CD4-positive, alpha-beta T cell treated with Interleukin-4 for 4 hours (primary cell): ENCODE data around the gene NECTIN4.
"Not testable (repeated sequence)": the region's sequence is repeated elsewhere in the genome, so short reads cannot be mapped to it uniquely, and the experiment has no call there.

Experiments used
- DNase-seq: peaks from one replicate; pipeline ENCODE4 v3.0.0-alpha.2; 2020

The NECTIN4 gene

GRCh38 chr1:161089251-161089924 is at the start of gene NECTIN4:
NECTIN4 (minus strand) TSS chr1:161089558; CDS start chr1:161089296, 262 bp downstream.
- DNase-seq = no peak

GRCh38 chr1:161138431-161138830 is 49.1 kb upstream of the NECTIN4 start:
- DNase-seq = no peak

- no peak for DNase-seq
Measured at GRCh38 chr1:161137881-161138280, 48.5 kb upstream of the NECTIN4 start.

DNA sequence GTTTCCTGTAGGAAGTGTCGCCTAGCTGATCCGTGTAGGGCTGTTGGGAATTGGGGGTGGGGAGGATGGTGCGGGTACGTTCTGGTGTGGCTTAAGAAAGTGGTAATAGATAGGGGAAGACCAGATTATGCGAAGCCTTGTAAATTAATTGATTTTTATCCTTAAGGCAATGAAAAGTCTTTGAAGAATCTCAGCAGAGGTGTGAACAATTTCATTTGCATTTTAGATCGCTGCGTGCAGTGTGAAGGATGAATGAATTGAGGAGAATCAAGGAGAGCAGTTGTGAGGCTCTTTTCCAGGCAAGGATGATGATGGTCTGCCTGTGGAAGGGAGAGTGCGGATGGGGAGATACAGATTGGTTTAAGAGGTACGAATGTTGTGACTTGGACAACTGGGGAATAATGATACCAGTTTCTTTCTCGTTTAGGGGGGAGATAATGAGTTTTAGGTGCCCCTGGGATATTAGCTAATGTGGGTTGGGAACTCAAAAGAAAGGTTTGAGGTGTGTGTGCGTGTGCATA is 43.9 kb upstream of the NECTIN4 start:
- no peak for DNase-seq

- peak; percentile 96 for DNase-seq
Measured at GRCh38 chr1:161132410-161133219, 43.3 kb upstream of the NECTIN4 start, which contains the start of gene DEDD. DEDD (minus strand) TSS chr1:161132667; CDS start chr1:161124462, 8,205 bp downstream.

DNA sequence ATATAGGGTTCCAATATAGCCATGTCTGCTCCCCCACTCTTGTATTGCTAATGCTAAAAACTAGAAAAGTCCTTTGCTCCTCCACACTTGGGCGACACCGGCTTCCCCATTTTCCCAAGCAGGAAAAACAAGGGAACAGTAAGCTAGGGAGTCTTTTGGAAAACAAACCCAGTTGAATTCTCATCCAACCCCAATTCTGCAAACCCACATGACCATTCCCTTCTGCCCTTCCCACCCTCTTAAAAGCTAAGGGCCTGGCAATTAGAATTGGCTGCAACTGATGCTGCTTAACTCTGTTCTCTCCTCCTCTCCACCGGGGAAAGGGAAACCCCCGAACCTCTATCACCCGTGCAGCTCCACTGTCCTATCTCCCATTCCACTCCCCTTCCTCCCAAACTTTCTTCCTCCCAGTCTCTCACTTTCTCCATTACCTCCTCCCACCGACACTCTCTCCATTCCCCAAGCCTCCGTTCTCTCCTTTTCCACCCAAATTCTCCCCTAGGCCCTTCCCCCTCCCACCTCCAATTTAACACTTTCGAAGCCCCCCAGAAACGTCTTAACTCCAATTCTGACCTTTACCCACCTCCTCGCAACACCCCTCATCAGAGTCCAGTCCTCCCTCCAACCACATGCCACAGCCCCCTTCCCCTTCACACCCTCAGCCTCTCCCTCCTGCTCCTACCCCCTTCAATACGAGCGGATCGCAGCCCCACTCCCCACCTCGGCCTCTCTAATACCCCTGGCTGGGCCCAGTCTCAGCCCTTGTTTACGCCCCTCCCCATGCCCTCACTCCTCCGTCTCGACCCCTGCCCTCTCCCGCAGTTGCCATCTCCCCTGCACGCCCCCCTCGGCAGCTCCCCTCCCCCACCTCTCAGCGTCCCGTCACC is 42.4 kb upstream of the NECTIN4 start:
- DNase-seq = no peak

- no peak for DNase-seq
Measured at GRCh38 chr1:161130266-161130665, 40.9 kb upstream of the NECTIN4 start.

DNA sequence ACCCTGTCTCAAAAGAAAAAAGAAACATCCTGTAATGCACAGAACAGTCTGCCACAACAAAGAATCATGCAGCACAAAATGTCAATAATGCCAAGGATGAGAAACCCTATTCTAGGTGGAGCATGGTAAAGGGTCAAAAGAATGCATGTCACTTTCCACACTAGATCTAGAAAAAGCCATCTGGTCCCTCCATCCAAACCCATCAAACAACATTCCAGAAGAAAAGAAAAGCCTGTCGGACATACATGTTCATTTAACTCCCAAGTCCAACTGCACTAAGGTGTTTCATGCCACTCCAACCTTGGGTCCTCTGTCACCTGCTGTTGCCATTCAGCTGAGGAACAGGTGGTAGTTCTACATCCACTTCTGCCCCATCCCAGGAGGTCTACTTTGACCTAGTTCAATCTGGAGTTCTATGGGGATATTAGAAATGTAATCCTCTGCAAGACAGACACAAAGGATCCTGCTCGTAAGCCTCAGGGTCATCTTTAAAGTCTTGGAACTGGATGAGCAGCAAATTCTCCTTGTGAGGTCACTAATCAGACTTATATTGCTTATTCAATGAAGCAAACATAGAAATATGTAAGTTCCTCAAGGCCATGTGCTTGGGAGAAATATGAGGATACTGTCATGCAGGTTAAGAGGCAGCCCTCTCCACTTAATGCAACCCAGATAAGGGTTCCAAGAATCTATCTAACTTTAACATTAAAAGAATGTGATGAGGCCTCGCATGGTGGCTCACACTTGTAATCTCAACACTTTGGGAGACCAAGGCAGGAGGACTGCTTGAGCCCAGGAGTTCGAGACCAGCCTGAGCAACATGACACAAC is 39.4 kb upstream of the NECTIN4 start:
- DNase-seq = no peak

GRCh38 chr1:161127649-161128048 is 38.3 kb upstream of the NECTIN4 start:
- DNase-seq = no peak

- DNase-seq = no peak
Measured at GRCh38 chr1:161122967-161123366, 33.6 kb upstream of the NECTIN4 start.

GRCh38 chr1:161121834-161122233 is 32.5 kb upstream of the NECTIN4 start:
- DNase-seq = no peak

GRCh38 chr1:161121042-161121650 is 31.8 kb upstream of the NECTIN4 start:
- DNase-seq = no peak

DNA sequence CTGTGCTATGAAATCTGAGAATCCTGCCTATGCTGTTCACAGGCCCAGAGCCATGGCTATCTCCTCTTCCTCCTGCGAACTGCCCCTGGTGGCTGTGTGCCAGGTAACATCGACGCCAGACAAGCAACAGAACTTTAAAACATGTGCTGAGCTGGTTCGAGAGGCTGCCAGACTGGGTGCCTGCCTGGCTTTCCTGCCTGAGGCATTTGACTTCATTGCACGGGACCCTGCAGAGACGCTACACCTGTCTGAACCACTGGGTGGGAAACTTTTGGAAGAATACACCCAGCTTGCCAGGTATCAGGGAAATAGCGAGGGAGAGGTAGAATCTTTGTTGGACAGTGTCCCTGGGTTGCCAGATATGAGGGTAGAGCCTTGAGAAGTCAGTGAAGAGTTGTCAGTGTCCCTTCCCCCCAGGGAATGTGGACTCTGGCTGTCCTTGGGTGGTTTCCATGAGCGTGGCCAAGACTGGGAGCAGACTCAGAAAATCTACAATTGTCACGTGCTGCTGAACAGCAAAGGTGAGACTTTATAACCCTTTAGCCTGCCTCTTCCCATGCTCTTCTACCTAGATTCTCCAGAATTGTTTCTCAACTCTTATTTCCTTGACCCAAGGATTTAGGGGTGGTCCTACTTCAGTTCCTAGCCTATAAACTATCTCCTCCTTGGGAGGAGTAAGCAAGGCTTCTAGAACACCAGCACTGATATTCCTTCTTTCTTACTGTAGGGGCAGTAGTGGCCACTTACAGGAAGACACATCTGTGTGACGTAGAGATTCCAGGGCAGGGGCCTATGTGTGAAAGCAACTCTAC is 29.9 kb upstream of the NECTIN4 start:
- DNase-seq = peak; percentile 73

DNA sequence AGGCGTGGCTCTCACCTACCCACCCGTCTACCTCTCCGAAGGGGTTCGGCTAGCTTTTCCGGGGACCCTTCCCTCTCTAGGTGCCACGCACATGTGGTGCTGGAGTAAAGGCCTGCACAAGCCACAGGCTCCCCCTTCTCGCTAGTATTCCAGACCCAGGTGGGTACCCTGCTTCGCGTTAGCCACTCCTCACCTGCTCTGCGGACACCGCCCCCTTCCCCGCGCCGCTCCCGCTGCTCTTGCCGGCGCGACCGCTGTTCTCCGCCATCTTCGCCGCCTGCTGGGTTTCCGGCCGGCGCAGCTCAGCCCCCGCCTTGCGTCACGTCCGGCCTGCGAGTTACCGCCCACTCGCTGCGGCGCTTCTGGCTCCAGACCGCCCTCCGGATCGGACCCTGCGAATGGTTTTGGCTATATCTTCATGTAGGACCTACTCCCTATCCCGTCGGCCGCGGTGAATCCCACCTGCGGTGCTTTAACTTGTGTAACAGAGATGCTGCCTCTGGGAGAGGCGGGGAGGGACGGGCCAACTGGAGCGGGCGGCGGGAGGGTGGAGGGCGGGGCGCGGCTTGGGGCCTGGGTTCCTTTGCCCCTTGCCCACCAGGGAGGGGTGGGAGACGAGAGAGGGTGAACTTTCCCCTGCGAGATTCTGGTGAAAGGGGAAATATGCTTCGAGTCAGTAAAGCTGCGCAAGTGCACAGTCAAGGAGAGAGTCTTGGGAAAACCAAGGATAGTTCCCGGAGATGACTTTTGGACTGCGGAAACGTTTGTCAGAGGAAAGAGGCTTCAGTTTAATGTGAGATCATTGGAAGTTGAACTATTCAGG is 28.6 kb upstream of the NECTIN4 start, which contains the start of the genes NIT1 and PFDN2:
Gene NIT1, plus strand, starts transcription at position 347 of the 823 bp plus-strand sequence. Its CDS starts 72 bp downstream, at position 419.
Gene PFDN2, minus strand, starts transcription at position 279 of the 823 bp plus-strand sequence. Its CDS starts 11 bp downstream, at position 268.
- peak; percentile 70 for DNase-seq

DNA sequence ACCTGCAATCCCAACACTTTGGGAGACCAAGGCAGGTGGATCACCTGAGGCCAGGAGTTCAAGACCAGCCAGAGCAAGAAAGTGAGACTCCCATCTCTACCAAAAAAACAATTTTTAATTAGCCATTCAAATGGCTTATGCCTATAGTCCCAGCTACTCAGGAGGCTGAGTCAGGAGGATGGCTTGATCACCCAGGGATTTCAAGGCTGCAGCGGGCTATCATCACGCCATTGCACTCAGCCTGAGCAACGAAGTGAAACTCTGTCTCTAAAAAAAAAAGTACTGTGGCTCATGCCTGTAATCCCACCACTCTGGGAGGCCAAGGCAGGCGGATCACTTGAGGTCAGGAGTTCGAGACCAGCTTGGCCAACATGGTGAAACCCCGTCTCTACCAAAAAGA is 26.6 kb upstream of the NECTIN4 start:
- not testable (repeated sequence) for DNase-seq

DNA sequence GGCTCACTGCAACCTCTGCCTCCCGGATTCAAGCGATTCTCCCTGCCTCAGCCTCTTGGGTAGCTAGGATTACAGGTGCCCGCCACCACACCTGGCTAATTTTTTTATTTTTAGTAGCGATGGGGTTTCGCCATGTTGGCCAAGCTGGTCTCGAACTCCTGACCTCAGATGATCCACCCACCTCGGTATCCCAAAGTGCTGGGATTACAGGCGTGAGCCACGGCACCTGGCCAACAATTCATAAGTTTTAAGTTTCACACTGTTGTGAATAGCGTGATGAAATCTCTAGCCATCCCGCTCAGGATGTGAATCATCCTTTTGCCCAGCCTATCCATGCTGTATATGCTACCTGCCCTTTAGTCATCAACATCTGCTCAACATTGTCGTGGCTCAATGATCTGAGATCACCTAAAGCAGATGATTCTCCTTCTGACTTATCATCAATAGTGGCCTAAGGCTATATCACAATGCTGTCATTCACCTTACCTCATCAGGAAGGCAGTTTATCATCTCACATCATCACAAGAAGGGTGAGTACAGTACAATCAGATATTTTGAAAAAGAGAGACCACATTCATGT is 25.9 kb upstream of the NECTIN4 start:
- DNase-seq = peak; percentile 44

DNA sequence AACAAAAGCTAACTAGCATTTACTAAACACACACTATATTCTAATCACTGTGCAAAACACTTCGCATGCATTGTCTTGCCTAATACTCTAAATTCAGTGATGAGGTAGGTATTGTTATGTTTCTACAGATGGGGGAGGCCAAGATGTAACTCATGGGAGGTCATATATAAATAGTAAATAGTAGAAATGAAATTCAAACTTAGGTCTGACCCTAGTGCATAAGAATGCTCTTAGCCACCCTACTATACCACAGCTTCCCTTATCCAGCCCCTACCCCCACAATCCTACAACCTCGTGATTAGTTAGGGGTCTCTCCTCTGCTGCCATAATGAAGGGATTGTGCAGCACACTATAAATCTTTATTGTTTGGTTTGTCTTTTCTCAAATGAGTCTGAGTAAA is 25.2 kb upstream of the NECTIN4 start:
- no peak for DNase-seq

DNA sequence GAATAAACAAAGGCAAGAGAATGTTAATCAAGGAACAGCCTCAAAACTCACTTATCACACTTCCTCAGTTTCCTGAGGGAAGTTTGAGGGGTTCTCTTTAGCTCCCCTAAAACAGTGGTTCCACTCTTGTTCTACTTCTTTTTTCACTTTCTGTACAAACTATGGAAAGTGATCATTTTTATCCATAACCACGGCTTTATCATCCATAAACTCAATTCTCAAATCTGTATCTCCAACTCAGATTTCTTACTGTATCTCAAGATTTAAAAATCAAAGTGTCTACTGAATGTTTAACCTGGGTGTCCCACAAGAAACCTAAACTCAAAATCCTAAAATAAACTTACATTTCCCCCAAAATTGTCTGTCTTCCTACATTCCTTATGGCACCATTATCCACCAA is 24.6 kb upstream of the NECTIN4 start:
- no peak for DNase-seq

GRCh38 chr1:161111527-161111926 is 22.2 kb upstream of the NECTIN4 start:
- DNase-seq = no peak
